Calu3 (cell line): ENCODE data around the gene ACAD9. TPM values are rescaled to one million over a fixed set of nuclear protein-coding genes. Genes with fewer than 3 reads are reported as not detected.

Experiments
- BruUV-seq: library from RNA; stranded (reverse); fragments of 400-500 nt; replicated peaks from 2 replicates; lab custom pipeline; 2021; lab: Mats Ljungman, UMichigan
- CTCF ChIA-PET: fragments of 300-600 bp; sonication (Branson Sonifier 250); formaldehyde crosslinking; loops from one replicate; lab custom pipeline; 2022; ENCODE audit warnings: antibody characterized with exemption; lab: Charles Lee
- DNase-seq: peaks from one replicate; pipeline ENCODE4 v3.0.0; 2022
- H3K27ac Mint-ChIP-seq: one replicate; pipeline ENCODE4 v1.8.0; 2022; ENCODE audit warnings: mixed read lengths; ENCODE audit not compliant: unreplicated experiment
- H3K27me3 Mint-ChIP-seq: one replicate; pipeline ENCODE4 v1.8.0; 2022; ENCODE audit warnings: mixed read lengths; ENCODE audit not compliant: unreplicated experiment
- H3K36me3 Mint-ChIP-seq: one replicate; pipeline ENCODE4 v1.8.0; 2022; ENCODE audit warnings: mild to moderate bottlenecking, moderate library complexity, mixed read lengths; ENCODE audit not compliant: insufficient read depth, unreplicated experiment
- H3K4me1 Mint-ChIP-seq: one replicate; pipeline ENCODE4 v1.8.0; 2022; ENCODE audit warnings: mild to moderate bottlenecking, low read depth, mixed read lengths; ENCODE audit not compliant: unreplicated experiment
- H3K4me3 Mint-ChIP-seq: one replicate; pipeline ENCODE4 v1.8.0; 2022; ENCODE audit warnings: mild to moderate bottlenecking, low read depth, moderate library complexity, mixed read lengths; ENCODE audit not compliant: unreplicated experiment
- H3K9me3 Mint-ChIP-seq: one replicate; pipeline ENCODE4 v1.8.0; 2022; ENCODE audit warnings: low read depth, mixed read lengths; ENCODE audit not compliant: unreplicated experiment
- CTCF ChIP-seq: fragments of 200-600 bp; IDR thresholded peaks from one replicate; pipeline ENCODE4 v1.8.0; 2022; ENCODE audit warnings: antibody characterized with exemption; ENCODE audit not compliant: unreplicated experiment
- intact Hi-C: fragments of 100-400 bp; cut with micrococcal nuclease; formaldehyde crosslinking; loops from one replicate; pipeline ENCODE4 v1.10.0; 2022; ENCODE audit not compliant: unreplicated experiment
- total RNA-seq: library from RNA; stranded (reverse); gene quantifications from 2 replicates; pipeline ENCODE4 v1.2.3, GENCODE V29; 2022

The ACAD9 gene
- total RNA-seq, 1 experiment from 2014 or later, result 124 TPM

DNA sequence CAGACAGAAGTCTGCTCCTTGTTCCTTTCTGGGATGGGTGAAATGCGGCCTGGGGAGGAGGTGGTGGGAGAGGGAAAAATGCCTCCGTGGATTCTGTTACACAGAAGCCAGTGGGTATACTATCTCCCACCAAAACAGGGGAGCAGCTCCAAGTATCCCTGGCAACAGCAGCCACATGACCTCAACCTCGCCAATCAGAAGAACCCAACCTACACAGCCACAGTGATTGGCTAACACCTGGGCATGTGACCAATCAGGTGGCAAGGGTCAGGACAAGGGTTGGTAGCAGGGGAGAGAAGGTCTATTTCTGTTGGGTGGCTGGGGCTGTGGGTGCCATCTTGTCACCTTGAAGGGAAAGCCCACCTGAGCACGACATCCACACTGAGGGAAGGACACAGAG is 9.1 kb upstream of the ACAD9 start:
- Mint-ChIP-seq H3K36me3 (no peaks in the 10 kb centered on the region), H3K4me1 (no peaks in the 10 kb centered on the region), H3K27ac (no peak overlapping the region), H3K4me3 (no peak overlapping the region), H3K9me3 (no peaks in the 10 kb centered on the region), H3K27me3 (peaks cover 39% of the 10 kb centered on the region)
- no peak for TF ChIP-seq CTCF
- DNase-seq, result no peak
- BruUV-seq, result no TSS peak
- CTCF ChIA-PET, result interaction anchor here (0.9 kb wide), 1 partner anchor 8 kb away, joined by 3 read pairs; no protein-coding TSS in a partner anchor
- intact Hi-C loops, result loop anchor here (10.0 kb wide), 1 partner anchor 206 kb away; no protein-coding TSS in a partner anchor

DNA sequence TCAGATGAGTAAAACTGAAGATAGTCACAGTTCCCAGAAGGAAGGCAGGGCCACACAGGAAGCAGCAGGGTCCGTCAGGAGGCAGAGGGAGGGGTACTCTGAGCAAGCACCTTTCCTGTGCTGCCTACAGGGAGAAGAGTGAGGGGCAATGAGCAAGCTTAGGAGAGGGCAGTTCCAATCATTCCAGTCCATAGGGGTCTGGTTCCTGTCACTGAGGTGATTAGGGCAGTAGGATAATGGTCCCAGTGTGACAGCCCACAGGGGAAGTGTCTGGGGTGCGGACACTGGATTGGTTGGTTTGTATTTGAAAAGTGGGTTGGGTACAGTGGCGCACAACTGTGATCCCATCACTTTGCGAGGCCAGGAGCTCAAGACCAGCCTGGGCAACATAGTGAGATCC is 7.1 kb upstream of the ACAD9 start:
- H3K9me3 Mint-ChIP-seq, result no peaks in the 10 kb centered on the region
- no TSS peak for BruUV-seq
- H3K4me3 Mint-ChIP-seq, result no peak overlapping the region
- H3K27ac Mint-ChIP-seq, result no peak overlapping the region
- no peaks in the 10 kb centered on the region for H3K36me3 Mint-ChIP-seq
- CTCF ChIA-PET, result no interaction called here
- H3K4me1 Mint-ChIP-seq, result peaks cover under 1% of the 10 kb centered on the region
- TF ChIP-seq CTCF, result no peak
- intact Hi-C loops, result loop anchor here (10.0 kb wide), 1 partner anchor 207 kb away; no protein-coding TSS in a partner anchor
- peaks cover 40% of the 10 kb centered on the region for H3K27me3 Mint-ChIP-seq
- no peak for DNase-seq

- no peak for DNase-seq
- BruUV-seq, result no TSS peak
- no peak for TF ChIP-seq CTCF
- no peak overlapping the region for H3K4me3 Mint-ChIP-seq
- intact Hi-C loops, result loop anchor here (10.0 kb wide), 1 partner anchor 208 kb away; no protein-coding TSS in a partner anchor
- CTCF ChIA-PET, result no interaction called here
- H3K27me3 Mint-ChIP-seq, result peaks cover 40% of the 10 kb centered on the region
- H3K9me3 Mint-ChIP-seq, result no peaks in the 10 kb centered on the region
- H3K4me1 Mint-ChIP-seq, result peaks cover 5% of the 10 kb centered on the region
- no peaks in the 10 kb centered on the region for H3K36me3 Mint-ChIP-seq
- no peak overlapping the region for H3K27ac Mint-ChIP-seq
Observed at GRCh38 chr3:128872744-128873143, 6.7 kb upstream of the ACAD9 start.

DNA sequence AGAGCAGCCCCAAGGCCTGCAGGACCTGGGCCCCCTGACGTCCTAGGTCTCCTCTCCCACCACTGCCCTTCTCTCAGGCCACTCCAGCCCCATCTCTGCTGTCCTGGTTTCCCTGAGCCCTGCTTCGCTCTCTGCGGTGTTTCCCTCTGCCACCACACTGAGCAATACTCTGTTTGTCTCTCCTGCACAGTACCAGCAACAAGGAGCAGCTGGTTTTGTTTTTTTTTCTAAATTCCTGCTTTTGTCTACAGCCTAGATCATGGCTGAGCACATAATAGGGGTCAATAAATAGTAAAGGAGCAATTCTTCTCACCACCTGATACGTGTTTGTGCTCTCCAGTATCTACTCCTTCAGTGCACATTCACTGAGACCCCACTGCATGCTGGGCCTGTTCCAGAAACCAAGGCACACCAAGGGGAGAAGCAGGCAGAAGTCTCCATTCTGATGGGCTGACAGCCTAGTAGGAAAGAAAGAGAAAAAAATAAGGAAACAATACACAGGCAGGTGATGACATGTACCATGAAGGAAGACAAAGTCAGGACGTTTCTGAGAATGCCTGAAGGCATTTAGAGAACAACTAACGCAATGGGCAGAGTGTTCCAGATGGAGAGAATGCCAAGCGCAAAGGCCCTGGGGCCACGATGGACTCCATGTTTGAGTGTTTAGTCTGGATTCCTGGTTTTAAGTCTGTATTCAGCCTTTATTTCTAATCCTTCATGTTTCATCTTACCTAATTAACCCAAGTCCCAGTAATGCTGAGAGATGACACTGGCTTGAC is 6.0 kb upstream of the ACAD9 start:
- Mint-ChIP-seq H3K36me3 (peaks cover 1% of the 10 kb centered on the region), H3K4me3 (no peak overlapping the region), H3K4me1 (peaks cover 12% of the 10 kb centered on the region), H3K9me3 (no peaks in the 10 kb centered on the region), H3K27me3 (peaks cover 40% of the 10 kb centered on the region), H3K27ac (no peak overlapping the region)
- no peak for TF ChIP-seq CTCF
- DNase-seq, result no peak
- CTCF ChIA-PET, result no interaction called here
- no TSS peak for BruUV-seq
- intact Hi-C loops, result loop anchor here (10.0 kb wide), 1 partner anchor 209 kb away; no protein-coding TSS in a partner anchor
